ENCODE measurements around the gene GRP. TPM values are rescaled to one million over a fixed set of nuclear protein-coding genes. Genes with fewer than 3 reads are reported as not detected.
A peak's percentile ranks its signal among the peaks of the same experiment; 100 is the strongest.

GRP gene
- total RNA-seq, 1 donor from 2014 or later, result not detected

DNA sequence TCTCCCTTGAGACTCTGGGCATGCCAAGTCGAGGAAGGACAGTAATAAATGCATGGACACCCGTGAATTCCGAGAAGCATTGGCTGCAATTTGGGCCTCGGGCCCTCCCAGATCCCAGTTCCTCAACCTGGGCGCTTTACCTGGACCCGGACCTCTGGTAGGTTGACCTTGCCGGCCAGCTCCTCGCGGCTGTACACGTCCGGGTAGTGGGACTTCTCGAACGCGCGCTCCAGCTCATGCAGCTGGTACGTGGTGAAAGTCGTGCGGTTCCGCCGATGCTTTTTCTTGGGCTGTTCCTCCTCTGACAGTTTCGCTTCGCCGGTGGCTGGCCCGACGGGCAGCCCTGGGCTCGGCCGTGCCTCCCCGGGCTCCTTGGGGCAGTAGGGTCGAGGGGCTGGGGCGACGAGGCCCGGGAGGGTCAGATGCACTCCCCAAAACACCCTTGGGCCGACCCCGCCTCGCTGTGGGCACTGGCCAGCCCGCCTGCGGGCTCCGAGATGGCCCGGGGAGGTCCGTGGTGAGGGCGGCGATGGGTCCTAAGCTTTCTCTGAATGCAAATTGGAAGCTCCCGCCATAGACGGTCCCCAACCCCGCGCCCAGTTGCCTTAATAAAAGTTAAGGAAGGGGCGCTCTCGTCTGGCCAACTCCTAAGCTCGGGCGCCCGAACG, 52.4 kb downstream of the GRP start:
- Histone ChIP-seq H3K79me2 (ENCODE audit: insufficient read depth, low read length) (no peaks in the 10 kb centered on the region), H3K27ac (ENCODE audit: low read depth, low read length) (no peak overlapping the region), H3K4me2 (ENCODE audit: low read length) (peak overlapping the region; percentile 57), H3K27me3 (ENCODE audit: insufficient read depth, low read length) (peaks cover 95% of the 10 kb centered on the region), H3K9me3 (ENCODE audit: insufficient read depth, low read depth, low read length) (peaks cover 4% of the 10 kb centered on the region), H3K4me1 (ENCODE audit: insufficient read depth, low read length) (peaks cover 3% of the 10 kb centered on the region), H3K4me3 (ENCODE audit: insufficient read depth, low read depth, low read length) (no peak overlapping the region), H3K9ac (ENCODE audit: low read length) (no peak overlapping the region), H2AFZ (ENCODE audit: low read depth, low read length) (peak overlapping the region; percentile 19), H3K36me3 (ENCODE audit: insufficient read depth, low read length) (no peaks in the 10 kb centered on the region), H4K20me1 (ENCODE audit: insufficient read depth, low read length) (peaks cover 5% of the 10 kb centered on the region)
- H3K27me3 Mint-ChIP-seq (ENCODE audit: low read depth, unreplicated experiment), result peaks cover 83% of the 10 kb centered on the region
- TF ChIP-seq, protein P1, sequence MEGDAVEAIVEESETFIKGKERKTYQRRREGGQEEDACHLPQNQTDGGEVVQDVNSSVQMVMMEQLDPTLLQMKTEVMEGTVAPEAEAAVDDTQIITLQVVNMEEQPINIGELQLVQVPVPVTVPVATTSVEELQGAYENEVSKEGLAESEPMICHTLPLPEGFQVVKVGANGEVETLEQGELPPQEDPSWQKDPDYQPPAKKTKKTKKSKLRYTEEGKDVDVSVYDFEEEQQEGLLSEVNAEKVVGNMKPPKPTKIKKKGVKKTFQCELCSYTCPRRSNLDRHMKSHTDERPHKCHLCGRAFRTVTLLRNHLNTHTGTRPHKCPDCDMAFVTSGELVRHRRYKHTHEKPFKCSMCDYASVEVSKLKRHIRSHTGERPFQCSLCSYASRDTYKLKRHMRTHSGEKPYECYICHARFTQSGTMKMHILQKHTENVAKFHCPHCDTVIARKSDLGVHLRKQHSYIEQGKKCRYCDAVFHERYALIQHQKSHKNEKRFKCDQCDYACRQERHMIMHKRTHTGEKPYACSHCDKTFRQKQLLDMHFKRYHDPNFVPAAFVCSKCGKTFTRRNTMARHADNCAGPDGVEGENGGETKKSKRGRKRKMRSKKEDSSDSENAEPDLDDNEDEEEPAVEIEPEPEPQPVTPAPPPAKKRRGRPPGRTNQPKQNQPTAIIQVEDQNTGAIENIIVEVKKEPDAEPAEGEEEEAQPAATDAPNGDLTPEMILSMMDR (IDR thresholded peaks at IDR 0.05; ENCODE audit: insufficient read depth, low read depth, low read length), result no peak
- TF ChIP-seq EZH2 (IDR thresholded peaks at IDR 0.05; ENCODE audit: insufficient read depth, low read length), result peak; percentile 92
- DNase-seq (ENCODE audit: low read depth) (no peak), FAIRE-seq (no peak)
- no peak overlapping the region for H3K4me3 Mint-ChIP-seq (ENCODE audit: unreplicated experiment)
- peaks cover 12% of the 10 kb centered on the region for H3K9me3 Mint-ChIP-seq (ENCODE audit: unreplicated experiment)
- H3K27ac Mint-ChIP-seq (ENCODE audit: unreplicated experiment), result no peak overlapping the region
- H3K36me3 Mint-ChIP-seq (ENCODE audit: low read depth, unreplicated experiment), result no peaks in the 10 kb centered on the region
- H3K4me1 Mint-ChIP-seq (ENCODE audit: low read depth, unreplicated experiment), result no peaks in the 10 kb centered on the region

DNA sequence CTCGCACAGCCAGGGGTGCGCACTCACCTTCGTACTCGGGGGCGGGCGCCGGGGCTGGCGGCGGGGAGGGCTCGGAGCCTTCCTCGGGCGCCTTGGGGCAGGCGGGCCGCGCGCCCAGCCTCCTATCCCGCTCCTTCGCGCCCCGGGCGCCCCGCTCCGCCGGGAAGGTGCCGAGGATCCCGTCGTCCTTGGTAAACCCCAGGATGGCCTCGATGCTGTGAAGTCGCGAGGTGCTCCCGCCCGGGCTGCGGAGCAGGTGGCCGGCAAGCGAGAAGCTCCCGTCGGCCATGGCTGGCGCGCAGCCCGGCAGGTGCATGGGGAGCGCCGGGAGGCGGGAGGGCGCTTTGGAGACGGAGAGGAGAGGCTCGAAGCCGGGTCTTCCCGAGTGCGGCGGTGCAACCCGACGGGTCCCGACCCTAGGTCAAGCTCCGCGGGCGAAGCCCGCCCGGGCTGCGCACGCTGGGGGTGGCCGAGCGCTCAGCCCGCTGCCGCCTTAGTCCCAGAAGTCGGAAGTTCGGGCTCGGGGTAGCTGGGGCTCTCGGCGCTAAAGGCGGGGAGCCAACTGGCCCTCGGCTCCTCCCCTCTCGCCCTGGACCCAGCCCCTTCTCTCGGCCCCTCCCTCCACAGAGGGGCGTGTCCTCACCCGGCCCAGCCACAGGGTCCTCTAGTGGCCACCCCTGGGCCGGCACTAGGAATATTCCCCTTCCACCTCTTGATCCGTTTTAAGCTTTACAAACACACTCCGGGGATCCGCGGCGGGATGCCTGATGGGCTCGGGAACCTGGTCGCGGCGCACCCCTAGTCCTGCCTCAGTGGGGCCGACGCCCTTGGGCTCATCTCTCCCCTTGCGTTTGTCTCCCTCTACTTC, 53.2 kb downstream of the GRP start, which contains the start of gene RAX:
TSS of gene RAX (minus strand) at position 564 of the 868 bp plus-strand sequence. CDS start at position 316, 248 bp downstream.
- peak within 1 kb of the TSS; percentile 57 for H3K4me2 ChIP-seq (ENCODE audit: low read length)
- H3K9ac ChIP-seq (ENCODE audit: low read length), result no peak within 1 kb of the TSS
- peaks cover 4% of the 10 kb centered on the region for H3K9me3 ChIP-seq (ENCODE audit: insufficient read depth, low read depth, low read length)
- H3K27ac Mint-ChIP-seq (ENCODE audit: unreplicated experiment), result no peak within 1 kb of the TSS
- no peak within 1 kb of the TSS for H3K27ac ChIP-seq (ENCODE audit: low read depth, low read length)
- H3K9me3 Mint-ChIP-seq (ENCODE audit: unreplicated experiment), result peaks cover 12% of the 10 kb centered on the region
- H3K4me1 Mint-ChIP-seq (ENCODE audit: low read depth, unreplicated experiment), result no peaks in the 10 kb centered on the region
- H4K20me1 ChIP-seq (ENCODE audit: insufficient read depth, low read length), result peaks cover 5% of the 10 kb centered on the region
- H3K4me3 Mint-ChIP-seq (ENCODE audit: unreplicated experiment), result peak within 1 kb of the TSS; percentile 34
- no peaks in the 10 kb centered on the region for H3K36me3 Mint-ChIP-seq (ENCODE audit: low read depth, unreplicated experiment)
- H3K79me2 ChIP-seq (ENCODE audit: insufficient read depth, low read length), result no peaks in the 10 kb centered on the region
- H3K27me3 Mint-ChIP-seq (ENCODE audit: low read depth, unreplicated experiment), result peaks cover 81% of the 10 kb centered on the region
- H3K27me3 ChIP-seq (ENCODE audit: insufficient read depth, low read length), result peaks cover 94% of the 10 kb centered on the region
- TF ChIP-seq, protein P1 (IDR thresholded peaks at IDR 0.05; ENCODE audit: insufficient read depth, low read depth, low read length), result no peak
- TF ChIP-seq EZH2 (IDR thresholded peaks at IDR 0.05; ENCODE audit: insufficient read depth, low read length), result peak; percentile 91
- FAIRE-seq (no peak), DNase-seq (ENCODE audit: low read depth) (no peak)
- H3K4me3 ChIP-seq (ENCODE audit: insufficient read depth, low read depth, low read length), result no peak within 1 kb of the TSS
- H3K36me3 ChIP-seq (ENCODE audit: insufficient read depth, low read length), result no peaks in the 10 kb centered on the region
- no peaks in the 10 kb centered on the region for H3K4me1 ChIP-seq (ENCODE audit: insufficient read depth, low read length)
- H2AFZ ChIP-seq (ENCODE audit: low read depth, low read length), result peak within 1 kb of the TSS; percentile 19

All from astrocyte (in vitro differentiated cells and primary cell).